OCI-LY7 (cell line): ENCODE data around the gene OSBPL7.

Source experiments
- EZH2phosphoT487 ChIP-seq: fragments of 200-600 bp; sonication (generic); IDR thresholded peaks from 2 replicates; pipeline ENCODE4 v1.6.1; 2018; ENCODE audit warnings: low read depth, borderline replicate concordance, mild to moderate bottlenecking, mixed run types, antibody characterized with exemption, low read length, moderate library complexity, mixed read lengths
- TF ChIP-seq, protein P1 (sequence below): fragments of 200-600 bp; sonication (generic); conservative IDR thresholded peaks from 2 replicates; pipeline ENCODE4 v1.5.1; 2014; ENCODE audit warnings: mild to moderate bottlenecking, antibody characterized with exemption, low read length, moderate library complexity, mixed read lengths

DNA sequence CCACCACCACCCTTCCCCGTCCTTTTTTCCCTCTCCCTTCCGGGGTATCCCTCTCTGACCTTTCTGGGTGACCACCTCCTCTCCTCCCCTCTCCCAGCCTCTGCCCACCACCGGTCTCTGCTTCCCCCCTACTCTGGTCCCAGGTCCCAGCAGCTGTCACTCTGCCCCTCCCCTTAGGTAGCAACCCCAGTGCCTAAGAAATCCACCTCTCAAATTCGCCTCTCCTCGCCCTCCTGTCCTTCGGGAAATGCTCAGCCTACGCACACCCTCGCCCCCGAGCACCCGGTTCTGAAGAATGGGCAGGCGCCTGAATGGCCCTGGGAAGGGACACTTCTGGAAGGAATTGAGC lies 30.1 kb upstream of the OSBPL7 start:
- no peak for TF ChIP-seq EZH2phosphoT487
- TF ChIP-seq, protein P1, sequence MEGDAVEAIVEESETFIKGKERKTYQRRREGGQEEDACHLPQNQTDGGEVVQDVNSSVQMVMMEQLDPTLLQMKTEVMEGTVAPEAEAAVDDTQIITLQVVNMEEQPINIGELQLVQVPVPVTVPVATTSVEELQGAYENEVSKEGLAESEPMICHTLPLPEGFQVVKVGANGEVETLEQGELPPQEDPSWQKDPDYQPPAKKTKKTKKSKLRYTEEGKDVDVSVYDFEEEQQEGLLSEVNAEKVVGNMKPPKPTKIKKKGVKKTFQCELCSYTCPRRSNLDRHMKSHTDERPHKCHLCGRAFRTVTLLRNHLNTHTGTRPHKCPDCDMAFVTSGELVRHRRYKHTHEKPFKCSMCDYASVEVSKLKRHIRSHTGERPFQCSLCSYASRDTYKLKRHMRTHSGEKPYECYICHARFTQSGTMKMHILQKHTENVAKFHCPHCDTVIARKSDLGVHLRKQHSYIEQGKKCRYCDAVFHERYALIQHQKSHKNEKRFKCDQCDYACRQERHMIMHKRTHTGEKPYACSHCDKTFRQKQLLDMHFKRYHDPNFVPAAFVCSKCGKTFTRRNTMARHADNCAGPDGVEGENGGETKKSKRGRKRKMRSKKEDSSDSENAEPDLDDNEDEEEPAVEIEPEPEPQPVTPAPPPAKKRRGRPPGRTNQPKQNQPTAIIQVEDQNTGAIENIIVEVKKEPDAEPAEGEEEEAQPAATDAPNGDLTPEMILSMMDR, result no peak
